ENCODE data around the gene TP73.

TP73 gene

DNA sequence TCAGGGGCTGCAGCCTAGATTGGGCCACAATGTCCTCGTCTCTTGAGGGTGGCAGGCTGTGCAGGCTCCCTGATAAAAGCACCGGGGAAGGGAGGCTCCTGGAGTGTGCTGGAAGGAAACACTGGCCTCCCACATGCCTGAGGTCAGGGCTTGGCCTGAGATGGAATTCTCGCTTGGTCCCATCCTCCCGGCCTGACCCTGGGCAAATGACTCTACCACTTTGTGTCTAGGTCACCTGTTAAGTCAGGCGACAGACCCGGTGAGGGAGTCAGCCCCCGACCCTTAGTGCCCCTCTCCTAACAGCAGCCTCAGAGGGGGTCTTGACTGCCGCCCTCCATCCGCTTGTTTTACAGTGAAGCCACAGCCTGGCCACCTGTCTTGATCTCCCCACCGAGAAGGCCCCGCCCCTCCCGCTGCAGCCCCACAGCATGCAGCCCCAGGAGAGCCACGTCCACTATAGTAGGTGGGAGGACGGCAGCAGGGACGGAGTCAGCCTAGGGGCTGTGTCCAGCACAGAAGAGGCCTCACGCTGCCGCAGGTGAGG, 122.7 kb downstream of the TP73 start:
- Histone ChIP-seq H3K79me2 (ENCODE audit: control insufficient read depth, low read length) (no peaks in the 10 kb centered on the region), H3K4me2 (ENCODE audit: low read length) (peak overlapping the region; percentile 51; the same call in 1 of the 2 replicates), H4K20me1 (ENCODE audit: control insufficient read depth, insufficient read depth, low read depth, low read length) (no peaks in the 10 kb centered on the region), H3K9me3 (ENCODE audit: control insufficient read depth, insufficient read depth, low read length) (no peaks in the 10 kb centered on the region), H3K36me3 (ENCODE audit: control insufficient read depth, low read length) (peaks cover 14% of the 10 kb centered on the region), H3K27ac (ENCODE audit: low read depth, low read length) (no peak overlapping the region), H3K27me3 (ENCODE audit: control insufficient read depth, low read length) (peaks cover 21% of the 10 kb centered on the region), H3K9me2 (replicated peaks; ENCODE audit: control insufficient read depth, low read length) (no peaks in the 10 kb centered on the region), H3K4me3 (ENCODE audit: low read length) (no peak overlapping the region), H3K4me1 (ENCODE audit: control insufficient read depth, low read length) (peaks cover 28% of the 10 kb centered on the region), H3F3A (ENCODE audit: control insufficient read depth, insufficient read depth) (no peaks in the 10 kb centered on the region)
- TF ChIP-seq EZH2phosphoT487 (IDR thresholded peaks at IDR 0.05; ENCODE audit: borderline replicate concordance, low read length) (no peak), CTCF (IDR thresholded peaks at IDR 0.05; ENCODE audit: low read depth, low read length, poor library complexity, severe bottlenecking) (no peak)

GRCh38 chr1:3775490-3776230, 123.3 kb downstream of the TP73 start:
- Histone ChIP-seq H3K4me2 (ENCODE audit: low read length) (peak overlapping the region; percentile 51), H3K36me3 (ENCODE audit: control insufficient read depth, low read length) (peaks cover 19% of the 10 kb centered on the region), H3K9me2 (replicated peaks; ENCODE audit: control insufficient read depth, low read length) (no peaks in the 10 kb centered on the region), H3K9me3 (ENCODE audit: control insufficient read depth, insufficient read depth, low read length) (no peaks in the 10 kb centered on the region), H4K20me1 (ENCODE audit: control insufficient read depth, insufficient read depth, low read depth, low read length) (no peaks in the 10 kb centered on the region), H3K27me3 (ENCODE audit: control insufficient read depth, low read length) (peaks cover 17% of the 10 kb centered on the region), H3K4me1 (ENCODE audit: control insufficient read depth, low read length) (peaks cover 28% of the 10 kb centered on the region), H3F3A (ENCODE audit: control insufficient read depth, insufficient read depth) (no peaks in the 10 kb centered on the region), H3K79me2 (ENCODE audit: control insufficient read depth, low read length) (no peaks in the 10 kb centered on the region), H3K4me3 (ENCODE audit: low read length) (no peak overlapping the region), H3K27ac (ENCODE audit: low read depth, low read length) (no peak overlapping the region)
- peak; percentile 86 for TF ChIP-seq CTCF (IDR thresholded peaks at IDR 0.05; ENCODE audit: low read depth, low read length, poor library complexity, severe bottlenecking)
- TF ChIP-seq EZH2phosphoT487 (IDR thresholded peaks at IDR 0.05; ENCODE audit: borderline replicate concordance, low read length): no peak

DNA sequence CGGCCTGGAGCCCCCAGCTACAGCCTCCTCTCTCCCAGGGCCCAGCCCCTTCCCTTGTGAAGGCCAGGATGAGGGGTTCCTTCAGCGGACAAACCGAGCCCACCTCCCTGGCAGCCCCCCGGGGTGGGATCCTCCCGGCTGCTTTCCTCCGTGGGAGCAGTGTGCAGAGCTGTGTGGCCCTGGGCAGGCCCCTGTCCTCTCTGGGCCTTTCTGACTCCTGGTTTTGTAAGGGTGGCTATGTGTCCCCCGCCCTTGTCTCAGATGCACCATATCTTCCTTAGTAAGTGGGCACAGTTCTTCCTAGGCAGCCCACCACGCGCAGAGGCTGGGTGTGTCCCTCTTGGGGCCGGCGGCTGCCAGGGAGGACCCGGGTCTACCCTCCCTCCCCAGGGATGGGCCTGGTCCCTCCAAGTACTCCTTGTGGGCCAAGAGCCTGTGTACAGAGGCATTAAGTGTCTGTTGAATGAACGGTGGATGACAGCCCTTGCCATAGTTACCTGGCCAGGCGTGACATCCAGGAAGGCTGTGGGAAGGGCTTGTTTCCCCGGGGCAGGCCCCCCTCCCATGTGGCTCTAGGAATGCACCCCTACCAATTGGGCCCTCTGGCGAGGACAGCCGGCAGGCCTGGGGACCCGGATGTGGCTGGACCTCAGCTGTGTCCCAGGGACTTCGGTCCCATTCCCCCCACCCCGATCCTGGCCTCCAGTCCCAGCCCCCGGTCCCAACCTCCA, 124.1 kb downstream of the TP73 start:
- no peaks in the 10 kb centered on the region for H3K9me3 ChIP-seq (ENCODE audit: control insufficient read depth, insufficient read depth, low read length)
- H3K27ac ChIP-seq (ENCODE audit: low read depth, low read length): no peak overlapping the region
- H3K79me2 ChIP-seq (ENCODE audit: control insufficient read depth, low read length): no peaks in the 10 kb centered on the region
- H4K20me1 ChIP-seq (ENCODE audit: control insufficient read depth, insufficient read depth, low read depth, low read length): no peaks in the 10 kb centered on the region
- no peak overlapping the region for H3K4me2 ChIP-seq (ENCODE audit: low read length)
- peaks cover 25% of the 10 kb centered on the region for H3K36me3 ChIP-seq (ENCODE audit: control insufficient read depth, low read length)
- TF ChIP-seq CTCF (IDR thresholded peaks at IDR 0.05; ENCODE audit: low read depth, low read length, poor library complexity, severe bottlenecking): no peak
- no peak for TF ChIP-seq EZH2phosphoT487 (IDR thresholded peaks at IDR 0.05; ENCODE audit: borderline replicate concordance, low read length)
- H3K27me3 ChIP-seq (ENCODE audit: control insufficient read depth, low read length): peaks cover 17% of the 10 kb centered on the region
- H3K4me1 ChIP-seq (ENCODE audit: control insufficient read depth, low read length): peaks cover 28% of the 10 kb centered on the region
- no peak overlapping the region for H3K4me3 ChIP-seq (ENCODE audit: low read length)
- H3F3A ChIP-seq (ENCODE audit: control insufficient read depth, insufficient read depth): no peaks in the 10 kb centered on the region
- no peaks in the 10 kb centered on the region for H3K9me2 ChIP-seq (replicated peaks; ENCODE audit: control insufficient read depth, low read length)

Data from DOHH2 (cell line).